ENCODE results near the gene OR8K3. TPM values are rescaled to one million over a fixed set of nuclear protein-coding genes. Genes with fewer than 3 reads are reported as not detected.

Gene OR8K3
- not detected in 2 replicates for total RNA-seq

GRCh38 chr11:56314844-56315243, at the start of gene OR8K3:
OR8K3 (plus strand) TSS chr11:56315144; CDS start chr11:56318307, 3,163 bp downstream.

DNA sequence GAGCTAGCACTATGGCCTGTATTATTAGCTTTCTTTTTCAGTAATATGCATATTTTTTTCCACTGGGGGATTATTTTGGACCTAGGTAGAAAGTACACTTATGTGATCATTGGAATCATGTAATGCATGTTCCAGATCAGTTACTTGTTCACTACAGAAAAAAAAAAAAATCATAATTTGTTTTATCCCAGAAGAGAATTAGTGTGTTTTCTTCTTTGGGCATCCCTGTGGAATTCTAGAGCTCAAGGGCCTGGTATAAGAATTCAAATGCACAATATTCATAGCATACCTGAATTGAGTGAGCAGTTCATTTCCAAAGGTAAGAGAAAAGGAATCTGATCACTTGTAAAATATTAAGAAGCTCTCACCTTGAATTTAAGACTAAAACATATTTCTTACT, 41.1 kb upstream of the OR8K3 start, which contains the start of gene OR5T1:
Gene OR5T1 (plus strand): TSS at position 301 of the 400 bp plus-strand sequence. CDS start 1,485 bp downstream, outside the sequence.

DNA sequence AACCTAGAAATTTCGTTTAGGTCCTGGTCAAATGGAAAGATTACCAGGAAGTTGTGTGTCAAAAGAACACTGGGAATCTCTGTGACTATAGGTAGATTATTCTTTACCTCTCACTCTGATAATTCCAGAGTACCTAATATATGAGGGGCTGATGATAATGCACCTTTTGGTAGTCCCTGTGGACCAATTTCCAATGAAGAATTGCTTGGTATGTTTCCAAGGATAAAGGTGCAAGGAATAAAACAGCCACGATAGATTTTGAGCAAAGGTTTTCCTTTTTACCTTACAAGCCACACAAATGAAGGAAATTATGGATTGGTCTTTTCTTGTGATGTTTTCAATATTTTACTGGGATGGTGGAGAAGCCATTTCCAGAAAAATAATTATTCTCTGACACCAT, 22.8 kb upstream of the OR8K3 start, which contains the start of gene OR8H1:
Gene OR8H1 (minus strand): TSS at position 101 of the 400 bp plus-strand sequence. CDS start 1,192 bp downstream, outside the sequence.

DNA sequence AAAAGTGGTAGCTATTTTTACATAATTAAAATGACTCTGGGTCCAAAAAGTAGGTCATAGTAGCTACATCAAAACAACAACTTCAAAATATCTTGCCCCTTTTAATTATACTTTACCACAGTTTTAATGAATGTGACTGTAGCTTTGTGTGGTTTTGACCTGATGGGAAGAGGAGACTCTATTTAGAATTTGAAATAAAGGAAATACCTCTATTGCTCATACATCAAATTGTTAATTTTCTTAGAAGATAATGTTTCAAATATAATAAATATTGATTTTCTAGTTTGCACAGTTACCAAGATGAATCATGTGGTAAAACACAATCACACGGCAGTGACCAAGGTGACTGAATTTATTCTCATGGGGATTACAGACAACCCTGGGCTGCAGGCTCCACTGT, 30.8 kb downstream of the OR8K3 start, which contains the start of gene OR8K1:
Gene OR8K1 (plus strand): TSS at position 301 of the 400 bp plus-strand sequence. CDS start 0 bp downstream, at position 301.

GRCh38 chr11:56353991-56354390, 39.0 kb downstream of the OR8K3 start, which contains the start of gene OR8J1:
OR8J1 (plus strand) TSS chr11:56354291; CDS start chr11:56360247, 5,956 bp downstream.

Other genes with a start within 250 kb of the OR8K3 start
- gene OR8I2, start 221.8 kb upstream of the OR8K3 start, total RNA-seq, result not detected in 2 replicates
- gene OR8H2, start 211.5 kb upstream of the OR8K3 start, total RNA-seq, result not detected in 2 replicates
- gene OR8H3, start 192.8 kb upstream of the OR8K3 start, total RNA-seq, result not detected in 2 replicates
- gene OR8J3, start 174.9 kb upstream of the OR8K3 start, total RNA-seq, result not detected in 2 replicates
- not detected in 2 replicates for gene OR8K5, start 154.8 kb upstream of the OR8K3 start, total RNA-seq
- not detected in 2 replicates for gene OR5J2, start 138.5 kb upstream of the OR8K3 start, total RNA-seq
- not detected in 2 replicates for gene OR5T2, start 80.9 kb upstream of the OR8K3 start, total RNA-seq
- not detected in 2 replicates for gene OR5T3, start 62.9 kb upstream of the OR8K3 start, total RNA-seq
- gene OR5T1, start 41.0 kb upstream of the OR8K3 start, total RNA-seq, result not detected in 2 replicates
- gene OR8H1, start 22.9 kb upstream of the OR8K3 start, total RNA-seq, result not detected in 2 replicates
- not detected in 2 replicates for gene OR8K1, start 30.9 kb downstream of the OR8K3 start, total RNA-seq
- not detected in 2 replicates for gene OR8J1, start 39.1 kb downstream of the OR8K3 start, total RNA-seq
- not detected in 2 replicates for gene OR8U1, start 60.5 kb downstream of the OR8K3 start, total RNA-seq
- gene OR5AL1, start 97.6 kb downstream of the OR8K3 start, total RNA-seq, result not detected in 2 replicates
- gene OR5M3, start 158.2 kb downstream of the OR8K3 start, total RNA-seq, result not detected in 2 replicates
- gene OR5M8, start 176.2 kb downstream of the OR8K3 start, total RNA-seq, result not detected in 2 replicates
- gene OR5M11, start 228.1 kb downstream of the OR8K3 start, total RNA-seq, result not detected in 2 replicates